Osteoblast (primary cell): ENCODE results near the gene B3GALNT1. TPM values are rescaled to one million over a fixed set of nuclear protein-coding genes. Genes with fewer than 3 reads are reported as not detected.

Experiments used
- DNase-seq: peaks from one replicate; pipeline ENCODE4 v3.0.0; 2011; ENCODE audit warnings: low spot score, mixed read lengths; ENCODE audit not compliant: insufficient read length; ENCODE audit errors: missing footprints
- H2AFZ ChIP-seq: 2 replicates; pipeline ENCODE4 v1.6.0; 2011; ENCODE audit warnings: mild to moderate bottlenecking, low read length
- H3K27ac ChIP-seq: 2 replicates; pipeline ENCODE4 v1.5.1; 2011; ENCODE audit warnings: mild to moderate bottlenecking, low read depth, low read length, moderate library complexity
- H3K27me3 ChIP-seq: 2 replicates; pipeline ENCODE4 v1.6.0; 2012; ENCODE audit warnings: mild to moderate bottlenecking, control low read depth, inconsistent platforms, low read length, moderate library complexity; ENCODE audit not compliant: insufficient read depth
- H3K36me3 ChIP-seq: 2 replicates; pipeline ENCODE4 v1.5.1; 2011; ENCODE audit warnings: mild to moderate bottlenecking, low read length, control low read depth, moderate library complexity; ENCODE audit not compliant: insufficient read depth
- H3K4me1 ChIP-seq: 2 replicates; pipeline ENCODE4 v1.5.1; 2011; ENCODE audit warnings: mild to moderate bottlenecking, low read length, control low read depth, moderate library complexity; ENCODE audit not compliant: insufficient read depth
- H3K4me2 ChIP-seq: 2 replicates; pipeline ENCODE4 v1.6.0; 2011; ENCODE audit warnings: mild to moderate bottlenecking, low read length; ENCODE audit not compliant: insufficient read depth
- H3K4me3 ChIP-seq: fragments of 200-600 bp; sonication (generic); 3 replicates; pipeline ENCODE4 v1.5.1; 2012; ENCODE audit warnings: mild to moderate bottlenecking, low read length, inconsistent platforms; ENCODE audit not compliant: insufficient read depth
- H3K79me2 ChIP-seq: 2 replicates; pipeline ENCODE4 v1.6.0; 2012; ENCODE audit warnings: mild to moderate bottlenecking, low read length, control low read depth, inconsistent platforms; ENCODE audit not compliant: insufficient read depth
- H3K9me3 ChIP-seq: 2 replicates; pipeline ENCODE4 v1.5.1; 2011; ENCODE audit warnings: low read depth, low read length, control low read depth
- H4K20me1 ChIP-seq: 2 replicates; pipeline ENCODE4 v1.6.0; 2012; ENCODE audit warnings: mild to moderate bottlenecking, low read length, control low read depth; ENCODE audit not compliant: insufficient read depth
- total RNA-seq: library from RNA; depleted of rRNA; stranded (reverse); fragments of >200 nt; gene quantifications from 2 replicates; pipeline ENCODE4 v1.2.3, GENCODE V29; 2012
- TF ChIP-seq, protein P1 (sequence below): IDR thresholded peaks from 2 replicates; pipeline ENCODE4 v1.5.1; 2011; ENCODE audit warnings: mild to moderate bottlenecking, low read depth, low read length, moderate library complexity; ENCODE audit errors: extremely low read depth

The B3GALNT1 gene, protein sequence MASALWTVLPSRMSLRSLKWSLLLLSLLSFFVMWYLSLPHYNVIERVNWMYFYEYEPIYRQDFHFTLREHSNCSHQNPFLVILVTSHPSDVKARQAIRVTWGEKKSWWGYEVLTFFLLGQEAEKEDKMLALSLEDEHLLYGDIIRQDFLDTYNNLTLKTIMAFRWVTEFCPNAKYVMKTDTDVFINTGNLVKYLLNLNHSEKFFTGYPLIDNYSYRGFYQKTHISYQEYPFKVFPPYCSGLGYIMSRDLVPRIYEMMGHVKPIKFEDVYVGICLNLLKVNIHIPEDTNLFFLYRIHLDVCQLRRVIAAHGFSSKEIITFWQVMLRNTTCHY
- total RNA-seq = 25.0 and 29.2 TPM in 2 replicates

DNA sequence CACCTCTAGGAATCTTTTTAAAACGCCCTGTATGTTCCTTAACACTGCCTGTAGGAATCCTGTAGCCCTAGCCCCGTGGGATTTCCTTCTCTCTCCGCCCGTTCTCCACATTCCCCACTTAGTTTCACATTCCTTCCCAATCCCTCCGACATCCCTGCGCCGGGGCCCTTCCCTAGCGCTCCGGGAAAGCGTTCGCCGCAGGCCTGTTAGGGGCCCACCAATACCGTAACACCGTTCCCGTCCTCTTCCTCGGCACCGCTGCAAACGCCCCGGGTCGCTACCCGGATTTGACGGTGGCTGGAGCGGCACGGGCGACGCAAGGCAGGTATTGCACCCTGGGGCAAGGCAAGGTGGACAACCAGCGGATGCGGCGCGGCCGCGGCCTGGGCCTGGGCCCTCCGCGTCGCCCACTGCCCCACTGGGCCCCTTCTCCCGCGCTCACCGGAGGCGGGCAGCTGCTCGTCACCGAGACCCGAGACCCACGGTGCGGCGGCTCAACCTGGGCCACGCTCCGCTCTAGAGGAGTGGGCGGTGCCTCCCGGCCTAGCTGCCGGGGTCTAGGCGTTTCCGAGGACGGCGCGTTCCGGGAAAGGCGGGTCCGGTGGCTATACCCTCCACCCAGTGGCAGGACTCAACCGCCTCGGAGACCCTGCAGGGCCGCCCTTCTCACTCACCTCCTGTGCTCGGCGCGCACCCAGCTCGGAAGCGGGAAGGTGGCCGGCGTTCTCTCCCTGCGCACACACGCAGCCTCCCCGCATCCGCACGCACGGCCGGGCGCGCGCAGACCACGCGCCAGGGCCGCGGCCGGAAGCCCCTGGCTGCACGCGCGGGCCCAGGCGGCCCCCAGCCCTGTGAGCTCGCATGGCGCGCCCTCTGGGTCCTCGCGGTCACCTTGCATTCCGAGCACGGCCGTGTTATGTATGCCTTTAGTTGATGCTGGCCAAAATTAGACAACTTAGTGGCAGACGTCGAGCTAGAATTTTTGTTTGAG lies at the start of gene B3GALNT1:
B3GALNT1 (minus strand) TSS at position 789 of the 991 bp plus-strand sequence. CDS start 18,595 bp downstream, outside the sequence.
- TF ChIP-seq, protein P1, sequence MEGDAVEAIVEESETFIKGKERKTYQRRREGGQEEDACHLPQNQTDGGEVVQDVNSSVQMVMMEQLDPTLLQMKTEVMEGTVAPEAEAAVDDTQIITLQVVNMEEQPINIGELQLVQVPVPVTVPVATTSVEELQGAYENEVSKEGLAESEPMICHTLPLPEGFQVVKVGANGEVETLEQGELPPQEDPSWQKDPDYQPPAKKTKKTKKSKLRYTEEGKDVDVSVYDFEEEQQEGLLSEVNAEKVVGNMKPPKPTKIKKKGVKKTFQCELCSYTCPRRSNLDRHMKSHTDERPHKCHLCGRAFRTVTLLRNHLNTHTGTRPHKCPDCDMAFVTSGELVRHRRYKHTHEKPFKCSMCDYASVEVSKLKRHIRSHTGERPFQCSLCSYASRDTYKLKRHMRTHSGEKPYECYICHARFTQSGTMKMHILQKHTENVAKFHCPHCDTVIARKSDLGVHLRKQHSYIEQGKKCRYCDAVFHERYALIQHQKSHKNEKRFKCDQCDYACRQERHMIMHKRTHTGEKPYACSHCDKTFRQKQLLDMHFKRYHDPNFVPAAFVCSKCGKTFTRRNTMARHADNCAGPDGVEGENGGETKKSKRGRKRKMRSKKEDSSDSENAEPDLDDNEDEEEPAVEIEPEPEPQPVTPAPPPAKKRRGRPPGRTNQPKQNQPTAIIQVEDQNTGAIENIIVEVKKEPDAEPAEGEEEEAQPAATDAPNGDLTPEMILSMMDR = no peak
- peak within 1 kb of the TSS; percentile 86 for H3K4me3 ChIP-seq
- peak within 1 kb of the TSS; percentile 80 for H3K4me2 ChIP-seq
- H3K4me1 ChIP-seq = peaks cover 9% of the 10 kb centered on the region
- no peaks in the 10 kb centered on the region for H4K20me1 ChIP-seq
- peaks cover 13% of the 10 kb centered on the region for H3K36me3 ChIP-seq
- DNase-seq = peak; percentile 95
- H3K27me3 ChIP-seq = no peaks in the 10 kb centered on the region
- H2AFZ ChIP-seq = peak within 1 kb of the TSS; percentile 64
- H3K27ac ChIP-seq = peak within 1 kb of the TSS; percentile 61
- H3K9me3 ChIP-seq = no peaks in the 10 kb centered on the region
- no peaks in the 10 kb centered on the region for H3K79me2 ChIP-seq

DNA sequence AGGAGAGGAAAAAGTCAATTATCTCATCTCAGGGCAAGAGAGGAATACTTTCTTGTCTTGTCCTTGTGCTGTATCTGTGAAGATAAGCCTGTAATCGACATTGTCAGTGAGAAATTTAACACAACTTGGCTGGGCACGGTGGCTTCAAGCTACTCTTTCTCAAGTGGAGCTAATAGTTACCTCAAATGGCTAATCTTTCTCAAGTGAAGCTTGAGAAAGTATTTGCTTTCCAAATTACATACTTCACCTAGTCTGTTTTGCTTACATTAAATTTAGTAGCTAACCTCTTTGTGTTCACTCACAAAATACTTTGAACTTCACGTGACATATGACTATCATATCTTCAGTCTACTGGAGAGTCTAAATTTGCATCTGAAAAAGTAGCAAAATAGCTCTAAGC lies 48.3 kb upstream of the B3GALNT1 start:
- no peaks in the 10 kb centered on the region for H4K20me1 ChIP-seq
- H3K27ac ChIP-seq = no peak overlapping the region

DNA sequence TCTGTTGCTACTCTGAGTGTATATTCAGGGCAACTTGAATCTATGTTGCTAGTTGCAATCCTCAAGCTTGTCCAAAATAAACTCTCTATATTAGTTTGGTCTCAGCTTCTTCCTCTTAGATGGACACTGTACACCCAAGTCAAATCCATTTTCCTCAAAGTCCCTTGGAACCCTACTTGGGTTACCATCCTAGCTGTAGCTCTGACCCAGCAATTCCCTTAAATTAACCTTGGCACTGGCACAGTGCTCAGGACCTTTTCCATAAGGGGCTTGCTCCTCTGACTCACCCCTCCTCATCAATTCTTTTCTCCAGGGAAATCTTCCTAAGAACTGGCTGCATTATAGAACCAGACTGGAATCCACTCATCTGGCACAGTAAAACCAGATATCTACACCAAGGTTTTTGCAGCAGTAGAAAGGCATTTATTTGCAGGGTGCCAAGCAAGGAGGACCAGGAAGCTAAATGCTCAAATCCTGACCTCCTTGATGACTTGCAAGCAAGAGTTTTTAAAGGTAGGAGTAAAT lies 44.9 kb upstream of the B3GALNT1 start:
- H3K79me2 ChIP-seq = no peaks in the 10 kb centered on the region
- peak; percentile 14 for DNase-seq
- H3K27ac ChIP-seq = peak overlapping the region; percentile 67

More for the DNA sequence above, 48.3 kb upstream of the B3GALNT1 start:
- Histone ChIP-seq H3K4me1 (peaks cover 21% of the 10 kb centered on the region), H3K9me3 (no peaks in the 10 kb centered on the region), H2AFZ (no peak overlapping the region), H3K79me2 (no peaks in the 10 kb centered on the region), H3K4me2 (no peak overlapping the region), H3K27me3 (no peaks in the 10 kb centered on the region), H3K4me3 (no peak overlapping the region), H3K36me3 (no peaks in the 10 kb centered on the region)
- TF ChIP-seq, protein P1 = no peak
- DNase-seq = no peak

More for the DNA sequence above, 44.9 kb upstream of the B3GALNT1 start:
- Histone ChIP-seq H3K9me3 (no peaks in the 10 kb centered on the region), H3K4me3 (no peak overlapping the region), H3K4me1 (peaks cover 22% of the 10 kb centered on the region), H4K20me1 (no peaks in the 10 kb centered on the region), H2AFZ (no peak overlapping the region), H3K27me3 (no peaks in the 10 kb centered on the region), H3K4me2 (peak overlapping the region; percentile 61), H3K36me3 (no peaks in the 10 kb centered on the region)
- TF ChIP-seq, protein P1 = no peak
